ENCODE measurements around the gene NUTM2E.
"Not testable (repeated sequence)": the region's sequence is repeated elsewhere in the genome, so short reads cannot be mapped to it uniquely, and the experiment has no call there.

NUTM2E gene

DNA sequence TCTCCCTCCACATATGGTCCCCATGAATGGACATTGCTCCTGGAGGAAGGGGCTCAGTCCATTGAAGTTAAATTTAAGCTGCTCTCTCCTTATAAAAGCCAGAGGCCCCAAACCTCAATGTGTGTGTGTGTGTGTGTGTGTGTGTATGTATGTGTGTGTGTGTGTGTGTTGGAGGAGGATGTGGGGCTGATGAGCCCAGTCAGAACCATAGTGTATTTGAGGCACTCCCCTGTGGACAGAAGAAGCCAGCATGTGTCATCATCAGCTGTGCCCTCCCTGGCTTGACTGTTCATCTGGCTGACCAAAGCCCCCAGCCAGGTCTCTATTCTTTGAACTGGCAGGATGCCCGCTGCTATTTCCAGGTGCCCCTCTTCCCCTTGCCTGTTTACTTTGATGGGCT lies 35.7 kb downstream of the NUTM2E start:
- not testable (repeated sequence) for DNase-seq (ENCODE audit: low spot score)

DNA sequence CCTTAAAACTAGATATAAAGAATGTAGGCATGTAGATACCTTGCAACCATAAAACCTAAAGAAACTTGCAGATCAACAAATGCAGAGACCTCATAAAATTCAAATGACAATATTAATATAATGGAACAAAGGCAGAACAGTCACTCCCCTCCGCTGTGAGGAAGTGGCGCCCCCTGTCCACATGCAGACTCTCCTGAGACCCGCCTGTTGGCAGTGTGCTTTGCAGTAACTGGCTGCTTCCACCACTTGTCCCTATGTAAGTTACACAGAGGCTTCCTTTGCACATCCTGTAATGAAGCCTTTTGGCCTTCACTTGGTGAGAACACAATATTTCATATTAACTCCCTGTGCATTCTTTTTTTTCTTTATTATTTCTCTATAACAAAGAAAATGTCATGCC lies 36.3 kb downstream of the NUTM2E start:
- DNase-seq (ENCODE audit: low spot score): not testable (repeated sequence)

DNA sequence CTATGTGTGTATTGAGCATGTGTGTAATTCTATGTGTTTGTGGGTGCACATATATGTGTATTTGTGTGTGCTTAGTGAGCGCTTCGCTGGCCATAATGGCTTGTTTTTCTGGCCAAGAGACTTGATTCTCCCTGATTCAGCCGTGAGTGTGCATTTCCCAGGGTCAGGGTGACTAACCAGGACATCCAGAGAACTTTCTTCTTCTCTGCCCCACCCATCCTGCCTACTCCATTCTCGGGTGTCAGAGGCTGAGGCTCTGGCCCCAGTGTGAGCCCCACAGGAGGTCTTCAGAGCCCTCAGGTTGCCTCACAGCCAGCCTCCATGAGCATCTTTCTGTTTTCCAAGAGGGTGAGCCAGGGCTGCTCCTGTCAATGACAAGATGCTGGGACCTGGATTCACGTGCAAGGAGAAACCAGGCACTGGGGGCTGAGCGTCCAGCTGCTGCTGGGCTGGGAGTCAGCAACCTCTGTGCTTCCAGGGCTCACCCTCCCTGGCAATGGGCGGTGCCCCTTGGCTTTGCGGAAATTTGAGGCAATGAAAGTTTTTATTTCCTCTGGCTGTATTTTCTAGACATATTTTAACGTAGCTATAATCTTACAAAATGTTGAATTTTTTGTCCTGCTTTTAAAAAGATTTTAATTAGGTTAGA lies 40.5 kb downstream of the NUTM2E start:
- DNase-seq (ENCODE audit: low spot score): not testable (repeated sequence)

DNA sequence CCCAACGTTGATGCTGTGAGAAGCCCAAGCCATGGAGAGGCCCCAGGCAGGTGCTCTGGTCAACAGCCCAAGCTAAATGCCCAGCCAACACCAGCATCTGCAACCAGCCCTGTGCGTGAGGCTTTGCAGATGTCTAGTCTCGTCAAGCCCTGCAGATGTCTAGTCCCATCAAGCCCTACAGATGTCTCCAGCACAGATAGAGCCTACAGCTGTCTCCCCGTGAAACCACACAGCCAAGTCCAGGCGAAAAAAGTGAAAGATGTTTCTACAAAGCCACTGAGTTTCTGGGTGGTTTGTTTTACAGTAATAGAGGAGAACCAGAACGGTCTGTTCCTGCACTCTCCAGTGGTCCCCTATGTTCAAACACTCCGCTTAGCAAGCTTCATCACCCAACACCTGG lies 41.5 kb downstream of the NUTM2E start:
- not testable (repeated sequence) for DNase-seq (ENCODE audit: low spot score)

DNA sequence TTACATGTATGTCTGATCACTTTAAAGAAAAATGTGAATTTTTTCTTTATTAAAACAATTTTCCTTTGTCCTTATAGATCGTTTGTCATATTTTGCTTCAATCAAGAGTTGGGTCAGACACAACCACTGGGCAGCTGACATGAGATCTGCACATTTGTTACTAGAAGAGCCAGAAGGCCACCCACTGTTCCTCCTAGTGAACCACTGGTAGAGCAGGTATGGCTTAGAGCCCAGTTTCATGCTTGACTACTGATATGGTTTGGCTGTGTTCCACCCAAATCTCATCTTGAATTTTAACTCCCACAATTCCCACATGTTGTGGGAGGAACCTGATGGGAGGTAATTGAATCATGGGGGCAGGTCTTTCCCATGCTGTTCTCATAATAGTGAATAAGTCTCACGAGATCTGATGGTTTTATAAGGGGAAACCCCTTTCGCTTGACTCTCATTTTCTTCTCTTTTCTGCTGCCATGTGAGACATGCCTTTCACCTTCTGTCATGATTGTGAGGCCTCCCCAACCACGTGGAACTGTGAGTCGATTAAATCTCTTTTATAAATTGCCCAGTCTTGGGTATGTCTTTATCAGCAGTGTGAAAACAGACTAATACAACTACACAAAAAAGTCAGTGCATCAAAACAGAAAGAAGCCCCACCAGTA lies 43.0 kb downstream of the NUTM2E start:
- not testable (repeated sequence) for DNase-seq (ENCODE audit: low spot score)

DNA sequence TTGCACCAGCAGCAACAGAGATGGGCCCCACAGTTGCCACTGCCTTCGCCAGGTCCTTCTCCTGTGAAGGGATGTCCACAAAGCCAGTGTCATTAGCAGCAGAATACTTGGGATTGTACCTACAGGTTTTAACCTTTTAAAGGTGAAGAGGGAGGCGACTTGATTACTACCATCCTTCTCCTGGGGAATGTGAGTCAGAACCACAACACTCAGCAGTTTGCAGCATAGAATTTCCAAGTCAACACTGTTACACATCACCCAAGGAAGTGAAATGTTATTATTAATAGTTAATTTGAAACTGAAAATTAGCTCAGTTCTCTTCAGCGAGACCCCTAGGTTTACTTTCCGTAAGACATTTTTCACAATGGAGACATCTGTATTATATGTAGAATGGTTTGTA lies 45.2 kb downstream of the NUTM2E start:
- DNase-seq (ENCODE audit: low spot score): not testable (repeated sequence)

Data from GM20000 (cell line).